NCI-H774 (cell line): ENCODE data around the gene DLK2.
"Not testable (repeated sequence)": the region's sequence is repeated elsewhere in the genome, so short reads cannot be mapped to it uniquely, and the experiment has no call there.

ENCODE experiments used
- DNase-seq: peaks from one replicate; lab custom pipeline; 2025; lab: John Stamatoyannopoulos, UW

Gene DLK2

GRCh38 chr6:43455531-43456428 is at the start of gene DLK2:
DLK2 (minus strand) TSS chr6:43455548; CDS start chr6:43454825, 723 bp downstream.
- DNase-seq: peak; percentile 2

DNA sequence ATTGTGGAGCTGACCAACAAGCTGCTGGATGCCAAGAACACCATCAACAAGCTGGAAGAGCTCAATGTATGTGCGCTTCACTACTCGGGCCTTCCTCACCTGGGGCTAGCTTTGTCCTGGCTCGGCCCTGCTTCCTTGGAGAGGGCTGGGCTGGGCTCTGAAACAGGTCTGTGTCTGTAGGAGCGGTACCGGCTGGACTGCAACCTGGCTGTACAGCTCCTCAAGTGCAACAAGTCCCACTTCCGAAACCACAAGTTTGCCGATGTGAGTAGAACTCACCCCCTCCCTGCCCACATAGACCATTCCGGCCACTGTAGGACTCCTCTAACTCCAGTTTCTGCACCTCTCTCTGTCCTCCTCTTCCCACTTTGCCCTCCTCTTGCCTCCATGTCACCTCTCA is 48.1 kb upstream of the DLK2 start:
- DNase-seq: no peak

DNA sequence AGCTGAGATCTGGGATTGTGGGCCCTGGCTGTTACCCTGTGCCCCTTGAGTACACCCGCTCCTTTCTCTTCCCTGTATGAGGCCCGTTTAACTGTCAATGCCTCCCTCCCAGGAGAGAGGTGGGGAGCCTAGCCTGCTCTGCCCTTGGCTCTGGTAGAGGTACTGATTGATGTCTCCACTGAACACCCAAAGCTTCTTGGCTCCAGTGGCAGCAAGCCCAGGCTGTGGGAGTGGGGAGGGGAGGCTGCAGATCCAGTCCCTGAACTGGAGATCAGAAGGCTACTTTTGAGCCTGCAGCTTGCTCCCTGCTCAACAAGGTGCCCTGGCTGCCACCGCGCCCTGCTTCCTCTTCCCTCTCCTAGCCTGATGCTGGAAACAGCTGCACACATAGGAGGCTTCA is 47.3 kb upstream of the DLK2 start:
- no peak for DNase-seq

DNA sequence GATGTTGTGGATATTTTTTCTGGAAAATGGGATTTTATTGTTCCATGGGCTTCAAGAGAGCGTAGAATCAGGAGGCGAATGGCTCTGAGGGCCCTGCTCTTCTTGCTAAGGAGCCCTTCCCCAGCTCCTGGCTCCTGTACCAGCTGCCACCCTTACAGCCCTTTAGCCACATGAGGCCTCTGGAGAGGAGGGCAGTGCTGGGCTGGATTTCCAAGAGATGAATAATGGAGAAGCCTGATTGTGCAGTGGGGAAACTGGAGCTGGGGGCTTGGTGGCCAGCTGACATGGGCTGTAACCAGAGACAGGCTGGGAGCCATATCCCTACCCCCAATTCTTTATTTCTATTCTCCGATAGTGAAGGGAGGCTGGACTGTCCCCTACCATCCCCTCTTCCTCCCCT is 45.6 kb upstream of the DLK2 start:
- DNase-seq: no peak

GRCh38 chr6:43499028-43499815 is 43.9 kb upstream of the DLK2 start:
- no peak for DNase-seq

- not testable (repeated sequence) for DNase-seq
Measured at GRCh38 chr6:43498291-43498690, 42.9 kb upstream of the DLK2 start.

GRCh38 chr6:43497689-43498088 is 42.3 kb upstream of the DLK2 start:
- no peak for DNase-seq

GRCh38 chr6:43497129-43497396 is 41.7 kb upstream of the DLK2 start:
- no peak for DNase-seq

DNA sequence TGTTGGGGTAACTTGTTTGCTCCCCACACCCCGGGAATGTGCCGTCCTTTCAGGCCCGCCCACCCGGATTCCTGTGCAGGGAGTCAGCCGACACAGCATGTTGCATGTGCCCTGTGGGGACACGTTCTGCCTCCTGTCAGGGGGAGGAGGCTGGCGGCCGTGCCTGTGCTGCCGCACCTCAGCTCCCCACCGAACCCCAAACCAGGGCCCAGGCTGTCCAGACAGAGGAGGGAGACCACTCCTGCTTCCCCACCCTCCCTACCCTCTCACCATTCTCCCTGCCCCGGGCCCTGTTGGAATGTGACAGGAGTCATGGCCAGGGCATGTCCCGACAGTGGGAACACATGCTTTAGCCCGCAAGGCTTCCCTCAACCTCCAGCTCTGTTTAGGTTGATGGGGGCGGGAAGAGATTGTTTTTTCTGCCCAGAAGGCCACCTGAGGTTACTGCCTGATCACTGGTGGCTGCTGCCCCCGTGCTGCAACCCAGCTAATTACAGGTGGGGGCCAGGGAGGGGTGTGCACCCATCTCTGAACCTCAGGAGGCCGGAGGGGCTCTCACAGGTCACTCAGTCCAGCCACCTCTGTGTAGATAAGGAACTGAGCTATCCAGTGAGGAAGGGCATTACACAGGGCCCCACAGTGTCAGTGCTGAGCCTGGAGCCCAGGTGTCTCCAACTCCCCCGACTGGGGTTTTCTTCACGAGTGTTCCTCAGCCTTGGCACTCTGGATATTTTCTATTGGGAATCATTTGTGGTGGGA is 41.2 kb upstream of the DLK2 start:
- no peak for DNase-seq

- no peak for DNase-seq
Measured at GRCh38 chr6:43495409-43495941, 40.1 kb upstream of the DLK2 start.

DNA sequence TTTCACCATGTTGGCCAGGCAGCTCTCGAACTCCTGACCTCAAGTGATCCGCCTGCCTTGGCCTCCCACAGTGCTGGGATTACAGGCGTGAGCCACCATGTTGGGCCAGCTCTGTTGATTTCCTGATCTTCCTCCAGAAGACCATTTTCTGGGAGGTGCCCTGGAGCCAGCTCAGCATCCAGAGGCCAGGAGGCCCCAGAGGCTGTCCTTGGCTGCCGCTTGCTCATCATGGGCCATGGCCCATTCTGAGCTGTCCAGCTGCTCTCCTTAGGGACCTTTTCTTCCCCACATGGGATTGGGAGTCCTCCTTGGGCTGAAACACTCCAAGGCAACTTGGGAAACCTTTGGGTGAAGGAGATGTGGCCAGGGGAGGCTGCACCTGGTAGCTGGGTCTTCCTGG is 39.4 kb upstream of the DLK2 start:
- DNase-seq: no peak

- no peak for DNase-seq
Measured at GRCh38 chr6:43494321-43494720, 39.0 kb upstream of the DLK2 start.

- DNase-seq: no peak
Measured at GRCh38 chr6:43493833-43494232, 38.5 kb upstream of the DLK2 start.

- DNase-seq: no peak
Measured at GRCh38 chr6:43493230-43493629, 37.9 kb upstream of the DLK2 start.

GRCh38 chr6:43492673-43493072 is 37.3 kb upstream of the DLK2 start:
- DNase-seq: no peak

DNA sequence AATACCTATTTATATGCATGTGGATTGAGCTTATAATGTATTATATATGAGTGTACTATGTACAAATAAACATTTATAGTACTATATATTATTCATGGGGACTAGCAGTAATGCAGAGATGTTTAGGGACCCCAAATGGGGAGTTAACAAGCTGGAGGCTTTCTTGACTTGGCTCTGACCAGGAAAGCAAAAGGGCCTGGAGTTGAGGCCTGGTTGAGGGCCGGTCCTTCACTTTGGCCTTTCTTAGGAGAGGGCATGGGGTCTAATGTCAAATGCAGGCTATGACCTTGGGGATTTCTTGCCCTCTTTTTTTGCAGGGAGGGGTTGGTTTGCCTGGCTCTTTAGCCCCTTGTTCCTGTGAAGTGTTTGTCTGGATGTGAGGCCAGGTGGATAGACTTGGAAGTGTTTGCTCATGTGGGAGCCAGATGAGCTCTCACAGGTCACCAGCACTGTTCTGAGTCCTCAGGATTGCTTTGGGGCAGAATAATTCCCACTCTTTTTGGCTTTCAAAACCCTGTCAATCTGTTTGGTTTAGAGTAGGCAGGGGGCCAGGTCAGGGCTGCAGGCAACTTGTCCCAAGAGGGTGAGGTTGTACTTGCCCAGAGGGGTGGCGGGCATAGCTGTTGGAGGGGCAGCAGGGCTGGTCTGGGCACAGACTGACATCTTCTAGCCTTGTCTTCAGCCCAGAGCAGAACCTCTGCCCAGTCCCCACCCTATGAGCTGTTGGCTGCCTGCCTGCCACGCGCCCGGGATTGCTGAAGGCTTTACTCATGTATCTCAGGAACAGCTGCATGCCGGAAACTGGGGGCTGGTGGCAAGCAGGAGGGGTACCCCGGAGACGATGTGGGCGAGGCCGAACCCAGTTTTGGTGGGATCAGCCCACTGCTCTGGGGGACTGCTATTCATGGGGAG is 36.7 kb upstream of the DLK2 start:
- no peak for DNase-seq

DNA sequence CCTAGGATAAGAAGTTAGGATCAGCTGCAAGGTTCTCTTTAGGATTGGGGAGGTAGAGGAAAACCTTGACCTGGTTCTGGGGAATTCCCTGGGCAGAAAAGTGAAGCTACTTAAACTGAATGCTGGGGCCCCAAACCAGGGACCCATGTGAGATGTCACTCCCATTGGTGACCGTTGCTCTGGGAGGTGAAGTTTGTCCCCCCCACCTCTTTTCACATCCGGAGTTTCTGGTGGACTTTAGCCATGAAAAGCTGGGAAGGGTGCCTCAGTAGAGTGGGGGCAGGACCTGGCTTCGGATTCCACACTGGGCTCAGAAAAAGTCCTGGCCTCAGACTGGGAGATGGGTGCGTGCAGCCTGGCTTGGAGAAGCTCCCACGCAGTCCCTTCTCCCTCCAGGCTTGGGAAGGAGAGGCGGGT is 35.2 kb upstream of the DLK2 start:
- no peak for DNase-seq

- DNase-seq: no peak
Measured at GRCh38 chr6:43489277-43490072, 34.1 kb upstream of the DLK2 start.

GRCh38 chr6:43488667-43489276 is 33.4 kb upstream of the DLK2 start:
- DNase-seq: no peak

GRCh38 chr6:43481591-43482236 is 26.4 kb upstream of the DLK2 start:
- DNase-seq: no peak
